PC-9 (cell line): ENCODE measurements around the gene EIF5B. TPM values are rescaled to one million over a fixed set of nuclear protein-coding genes. Genes with fewer than 3 reads are reported as not detected.

Experiments used
- BruUV-seq: library from RNA; stranded (reverse); fragments of 400-500 nt; replicated peaks from 2 replicates; lab custom pipeline; 2021; lab: Mats Ljungman, UMichigan
- CTCF ChIA-PET: fragments of 300-600 bp; sonication (Branson Sonifier 250); formaldehyde crosslinking; loops from one replicate; lab custom pipeline; 2022; ENCODE audit warnings: antibody characterized with exemption; lab: Charles Lee
- POLR2A ChIA-PET: fragments of 300-600 bp; sonication (Branson Sonifier 250); formaldehyde crosslinking; loops from one replicate; lab custom pipeline; 2022; ENCODE audit warnings: antibody characterized with exemption; ENCODE audit not compliant: unreplicated experiment; lab: Charles Lee
- DNase-seq, 2 experiments: peaks; one replicate each; pipeline versions ENCODE4 v3.0.0 to v3.0.0-alpha.2; 2015 to 2022; ENCODE audit warnings: mixed read lengths in 1 of 2
- H2AFZ ChIP-seq: fragments of 200-600 bp; sonication (generic); 2 replicates; pipeline ENCODE4 v1.8.1; 2017; ENCODE audit warnings: antibody characterized with exemption
- H3F3A ChIP-seq: fragments of 200-600 bp; sonication (generic); 2 replicates; pipeline ENCODE4 v1.8.1; 2017; ENCODE audit warnings: antibody characterized with exemption, mild to moderate bottlenecking, low read depth; ENCODE audit not compliant: insufficient read depth
- H3K27ac ChIP-seq: fragments of 200-600 bp; sonication (generic); 2 replicates; pipeline ENCODE4 v1.6.1; 2016; ENCODE audit warnings: mixed run types
- H3K27me3 ChIP-seq: fragments of 200-600 bp; sonication (generic); 2 replicates; pipeline ENCODE4 v1.6.1; 2016; ENCODE audit warnings: low read depth, mixed run types; ENCODE audit not compliant: insufficient read depth
- H3K36me3 ChIP-seq: fragments of 200-600 bp; sonication (generic); 2 replicates; pipeline ENCODE4 v1.6.1; 2016; ENCODE audit warnings: low read depth, mixed run types
- H3K4me1 ChIP-seq: fragments of 200-600 bp; sonication (generic); replicated peaks from 2 replicates; pipeline ENCODE4 v1.6.1; 2016; ENCODE audit warnings: mixed run types; ENCODE audit not compliant: insufficient read depth
- H3K4me2 ChIP-seq: fragments of 200-600 bp; sonication (generic); 2 replicates; pipeline ENCODE4 v1.6.1; 2017; ENCODE audit warnings: mixed run types
- H3K4me3 ChIP-seq: fragments of 200-600 bp; sonication (generic); 2 replicates; pipeline ENCODE4 v1.6.1; 2016; ENCODE audit warnings: mixed run types
- H3K79me2 ChIP-seq: fragments of 200-600 bp; sonication (generic); 2 replicates; pipeline ENCODE4 v1.6.1; 2017; ENCODE audit warnings: low read depth, mixed run types
- H3K9me2 ChIP-seq: fragments of 200-600 bp; sonication (generic); 2 replicates; pipeline ENCODE4 v1.8.1; 2017; ENCODE audit warnings: mild to moderate bottlenecking; ENCODE audit not compliant: insufficient read depth
- H3K9me3 ChIP-seq: fragments of 200-600 bp; sonication (generic); 2 replicates; pipeline ENCODE4 v1.8.1; 2016; ENCODE audit warnings: low read depth; ENCODE audit not compliant: insufficient read depth
- H4K20me1 ChIP-seq: fragments of 200-600 bp; sonication (generic); 2 replicates; pipeline ENCODE4 v1.8.1; 2017; ENCODE audit not compliant: insufficient read depth
- EZH2 ChIP-seq: fragments of 200-600 bp; sonication (generic); IDR thresholded peaks from 2 replicates; pipeline ENCODE4 v1.8.0; 2017; ENCODE audit warnings: antibody characterized with exemption, low read depth
- intact Hi-C: fragments of 100-400 bp; cut with micrococcal nuclease; formaldehyde crosslinking; loops from one replicate; pipeline ENCODE4 v1.10.0; 2022; ENCODE audit not compliant: unreplicated experiment
- total RNA-seq: library from RNA; stranded (reverse); gene quantifications from 2 replicates; pipeline ENCODE4 v1.2.3, GENCODE V29; 2021
- TF ChIP-seq, protein P1 (sequence below): fragments of 200-600 bp; sonication (generic); conservative IDR thresholded peaks from 2 replicates; pipeline ENCODE4 v1.6.1; 2017; ENCODE audit warnings: mixed run types, antibody characterized with exemption, mild to moderate bottlenecking, moderate library complexity

Gene EIF5B
- total RNA-seq, 1 experiment from 2014 or later, result 56.7 TPM

DNA sequence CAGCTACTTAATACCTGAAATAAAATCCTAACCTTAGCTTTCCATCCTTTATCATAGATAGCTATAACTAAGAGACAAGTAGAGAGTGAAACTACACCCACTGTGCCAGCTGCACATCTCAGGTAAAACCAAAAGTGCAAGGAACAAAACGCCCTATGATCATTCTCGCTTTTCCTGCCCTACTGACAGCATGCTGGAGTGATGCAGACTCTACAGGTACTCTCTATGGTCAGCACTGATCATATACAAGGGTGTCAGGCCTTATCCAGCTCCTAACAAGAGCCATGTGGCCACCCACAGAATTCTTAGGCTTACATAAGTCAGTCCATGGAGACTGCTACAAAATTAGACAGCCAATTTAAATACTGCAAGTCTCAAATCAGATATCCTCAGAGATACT is 107.0 kb downstream of the EIF5B start:
- Histone ChIP-seq H3F3A (peaks cover 7% of the 10 kb centered on the region; the same call in 1 of the 2 replicates), H3K4me3 (no peak overlapping the region), H3K4me1 (no peaks in the 10 kb centered on the region), H3K4me2 (no peak overlapping the region), H3K36me3 (peaks cover 43% of the 10 kb centered on the region), H3K79me2 (peaks cover 8% of the 10 kb centered on the region), H3K27me3 (no peaks in the 10 kb centered on the region), H2AFZ (no peak overlapping the region), H3K27ac (no peak overlapping the region), H3K9me3 (no peaks in the 10 kb centered on the region), H3K9me2 (no peaks in the 10 kb centered on the region), H4K20me1 (peaks cover 24% of the 10 kb centered on the region)
- no peak for DNase-seq
- TF ChIP-seq, protein P1, sequence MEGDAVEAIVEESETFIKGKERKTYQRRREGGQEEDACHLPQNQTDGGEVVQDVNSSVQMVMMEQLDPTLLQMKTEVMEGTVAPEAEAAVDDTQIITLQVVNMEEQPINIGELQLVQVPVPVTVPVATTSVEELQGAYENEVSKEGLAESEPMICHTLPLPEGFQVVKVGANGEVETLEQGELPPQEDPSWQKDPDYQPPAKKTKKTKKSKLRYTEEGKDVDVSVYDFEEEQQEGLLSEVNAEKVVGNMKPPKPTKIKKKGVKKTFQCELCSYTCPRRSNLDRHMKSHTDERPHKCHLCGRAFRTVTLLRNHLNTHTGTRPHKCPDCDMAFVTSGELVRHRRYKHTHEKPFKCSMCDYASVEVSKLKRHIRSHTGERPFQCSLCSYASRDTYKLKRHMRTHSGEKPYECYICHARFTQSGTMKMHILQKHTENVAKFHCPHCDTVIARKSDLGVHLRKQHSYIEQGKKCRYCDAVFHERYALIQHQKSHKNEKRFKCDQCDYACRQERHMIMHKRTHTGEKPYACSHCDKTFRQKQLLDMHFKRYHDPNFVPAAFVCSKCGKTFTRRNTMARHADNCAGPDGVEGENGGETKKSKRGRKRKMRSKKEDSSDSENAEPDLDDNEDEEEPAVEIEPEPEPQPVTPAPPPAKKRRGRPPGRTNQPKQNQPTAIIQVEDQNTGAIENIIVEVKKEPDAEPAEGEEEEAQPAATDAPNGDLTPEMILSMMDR, result no peak
- no peak for TF ChIP-seq EZH2
- intact Hi-C loops, result loop anchor here (5.0 kb wide), 1 partner anchor 43 kb away; no protein-coding TSS in a partner anchor
- CTCF ChIA-PET, result interaction anchor here (0.6 kb wide), 1 partner anchor 25 kb away, joined by 7 read pairs; no protein-coding TSS in a partner anchor
- no TSS peak for BruUV-seq
- POLR2A ChIA-PET, result no interaction called here

DNA sequence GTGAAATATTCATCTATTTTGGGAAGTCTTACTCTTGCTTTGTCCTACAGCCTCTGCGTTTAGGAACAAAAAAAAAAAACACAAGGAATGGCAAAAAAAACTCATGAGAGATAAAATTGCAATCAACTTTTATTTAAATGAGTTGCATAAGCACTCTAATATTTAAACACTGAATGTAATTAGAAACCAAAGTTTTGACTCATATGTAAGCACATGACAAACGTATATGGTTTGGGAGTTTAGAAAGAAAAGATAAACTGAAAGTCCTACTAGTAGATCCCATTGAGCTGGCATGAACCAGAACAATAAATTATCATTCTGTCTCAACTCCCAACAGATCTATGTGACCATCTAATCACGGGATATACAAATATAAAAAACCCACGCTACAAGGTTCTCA is 107.9 kb downstream of the EIF5B start:
- Histone ChIP-seq H3K4me3 (no peak overlapping the region), H3K4me1 (no peaks in the 10 kb centered on the region), H3K4me2 (no peak overlapping the region), H3K27me3 (no peaks in the 10 kb centered on the region), H3K9me2 (no peaks in the 10 kb centered on the region), H4K20me1 (peaks cover 24% of the 10 kb centered on the region), H3K79me2 (peaks cover 8% of the 10 kb centered on the region), H2AFZ (no peak overlapping the region), H3K36me3 (peaks cover 39% of the 10 kb centered on the region), H3F3A (peaks cover 7% of the 10 kb centered on the region; the same call in 1 of the 2 replicates), H3K9me3 (no peaks in the 10 kb centered on the region), H3K27ac (no peak overlapping the region)
- CTCF ChIA-PET, result no interaction called here
- BruUV-seq, result no TSS peak
- no peak for DNase-seq
- intact Hi-C loops, result no loop called here
- POLR2A ChIA-PET, result no interaction called here
- TF ChIP-seq, protein P1, result no peak
- no peak for TF ChIP-seq EZH2

DNA sequence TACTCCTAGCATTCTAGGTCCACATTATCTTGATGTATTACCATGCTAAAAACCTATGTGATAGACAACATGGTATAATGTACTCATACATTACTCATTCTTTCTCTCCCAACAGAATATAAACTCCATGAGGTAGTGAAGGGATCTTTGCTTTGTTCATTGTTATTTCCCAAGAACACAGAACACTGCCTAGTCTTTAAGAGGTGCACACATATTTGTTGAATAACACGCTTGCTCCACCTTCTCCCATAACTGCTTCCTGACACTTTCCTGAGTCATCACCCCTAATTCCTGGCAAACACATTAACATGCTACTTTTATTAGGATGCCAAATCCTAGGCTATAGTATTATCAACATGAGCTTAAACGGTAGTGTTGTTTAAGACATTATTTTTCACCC is 111.4 kb downstream of the EIF5B start:
- H3F3A ChIP-seq, result no peaks in the 10 kb centered on the region
- no peak overlapping the region for H3K4me3 ChIP-seq
- H3K27me3 ChIP-seq, result no peaks in the 10 kb centered on the region
- no peak overlapping the region for H3K4me2 ChIP-seq
- TF ChIP-seq EZH2, result no peak
- peaks cover 39% of the 10 kb centered on the region for H4K20me1 ChIP-seq
- ChIA-PET POLR2A (no interaction called here), CTCF (interaction anchor here (0.6 kb wide), 1 partner anchor 110 kb away, joined by 3 read pairs; no protein-coding TSS in a partner anchor)
- peaks cover 21% of the 10 kb centered on the region for H3K79me2 ChIP-seq
- no peak for DNase-seq
- no TSS peak for BruUV-seq
- H3K36me3 ChIP-seq, result peaks cover 35% of the 10 kb centered on the region
- H2AFZ ChIP-seq, result no peak overlapping the region
- no peaks in the 10 kb centered on the region for H3K9me2 ChIP-seq
- intact Hi-C loops, result no loop called here
- no peaks in the 10 kb centered on the region for H3K9me3 ChIP-seq
- H3K27ac ChIP-seq, result no peak overlapping the region
- H3K4me1 ChIP-seq, result no peaks in the 10 kb centered on the region

DNA sequence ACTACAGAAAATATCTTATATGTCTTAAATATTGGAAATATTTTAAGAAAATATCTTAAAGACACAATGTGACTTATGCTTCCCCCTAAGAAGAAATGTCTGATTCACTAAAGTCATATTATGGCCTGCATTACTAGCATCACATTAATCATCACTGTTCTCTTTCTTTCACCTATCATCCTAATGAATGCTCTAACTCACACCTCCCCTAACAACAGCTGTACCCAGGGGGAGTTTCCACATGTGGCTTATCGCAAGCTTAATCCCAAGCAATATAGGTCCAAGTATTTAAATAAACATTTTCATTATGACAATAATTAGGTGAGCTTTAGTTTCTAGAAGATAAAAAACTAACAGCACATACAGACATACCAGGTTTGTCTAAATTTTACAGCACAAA is 113.0 kb downstream of the EIF5B start:
- Histone ChIP-seq H3K9me3 (no peaks in the 10 kb centered on the region), H3F3A (no peaks in the 10 kb centered on the region), H3K4me1 (no peaks in the 10 kb centered on the region), H3K27ac (no peak overlapping the region), H3K27me3 (no peaks in the 10 kb centered on the region), H3K4me2 (no peak overlapping the region), H4K20me1 (peaks cover 48% of the 10 kb centered on the region), H3K36me3 (peaks cover 35% of the 10 kb centered on the region), H3K9me2 (no peaks in the 10 kb centered on the region), H3K79me2 (peaks cover 22% of the 10 kb centered on the region), H2AFZ (no peak overlapping the region), H3K4me3 (no peak overlapping the region)
- ChIA-PET POLR2A (no interaction called here), CTCF (no interaction called here)
- intact Hi-C loops, result no loop called here
- no peak for DNase-seq
- TF ChIP-seq, protein P1, result no peak
- TF ChIP-seq EZH2, result no peak
- BruUV-seq, result no TSS peak
